Endodermal cell (in vitro differentiated cells): ENCODE results near the gene SLC9A3. TPM values are rescaled to one million over a fixed set of nuclear protein-coding genes. Genes with fewer than 3 reads are reported as not detected.

ENCODE experiments used
- DNase-seq: peaks from one replicate; pipeline ENCODE4 v3.0.0-alpha.2; 2017
- H3K27ac ChIP-seq: 2 replicates; pipeline ENCODE4 v1.5.1; 2013; ENCODE audit warnings: mild to moderate bottlenecking, low read depth, low read length, moderate library complexity
- H3K27me3 ChIP-seq: 2 replicates; pipeline ENCODE4 v1.6.1; 2013; ENCODE audit warnings: mild to moderate bottlenecking, low read length, moderate library complexity; ENCODE audit not compliant: insufficient read depth, control insufficient read depth, poor library complexity, severe bottlenecking
- H3K36me3 ChIP-seq: 2 replicates; pipeline ENCODE4 v1.7.0; 2013; ENCODE audit warnings: mild to moderate bottlenecking, low read length, moderate library complexity; ENCODE audit not compliant: control insufficient read depth, insufficient read depth
- H3K4me1 ChIP-seq: one replicate; pipeline ENCODE4 v1.7.0; 2013; ENCODE audit warnings: low read length; ENCODE audit not compliant: control insufficient read depth, insufficient read depth
- H3K4me3 ChIP-seq: 2 replicates; pipeline ENCODE4 v1.5.1; 2013; ENCODE audit warnings: mild to moderate bottlenecking, low read length, moderate library complexity
- H3K9ac ChIP-seq: 2 replicates; pipeline ENCODE4 v1.6.1; 2013; ENCODE audit warnings: mild to moderate bottlenecking, low read length, moderate library complexity; ENCODE audit not compliant: poor library complexity, severe bottlenecking; ENCODE audit errors: extremely low read depth
- H3K9me3 ChIP-seq: 2 replicates; pipeline ENCODE4 v1.6.1; 2013; ENCODE audit warnings: mild to moderate bottlenecking, low read length, moderate library complexity; ENCODE audit not compliant: control insufficient read depth
- H3K27ac Mint-ChIP-seq: 2 replicates; pipeline ENCODE4 v1.8.0; 2020; ENCODE audit warnings: mixed read lengths
- H3K27me3 Mint-ChIP-seq: 2 replicates; pipeline ENCODE4 v1.8.0; 2021; ENCODE audit warnings: mild to moderate bottlenecking, mixed read lengths; ENCODE audit not compliant: insufficient read depth
- H3K36me3 Mint-ChIP-seq: 2 replicates; pipeline ENCODE4 v1.8.0; 2020; ENCODE audit warnings: low read depth, mixed read lengths
- H3K4me1 Mint-ChIP-seq: 2 replicates; pipeline ENCODE4 v1.8.0; 2020; ENCODE audit warnings: mixed read lengths
- H3K4me3 Mint-ChIP-seq: 2 replicates; pipeline ENCODE4 v1.8.0; 2020; ENCODE audit warnings: mild to moderate bottlenecking, moderate library complexity, mixed read lengths
- H3K9me3 Mint-ChIP-seq: 2 replicates; pipeline ENCODE4 v1.8.0; 2020; ENCODE audit warnings: mild to moderate bottlenecking, mixed read lengths
- CTCF ChIP-seq: fragments of 200-600 bp; sonication (generic); conservative IDR thresholded peaks from 2 replicates; pipeline ENCODE4 v1.5.0; 2021; ENCODE audit warnings: antibody characterized with exemption, mild to moderate bottlenecking
- WGBS, 2 experiments: methylation state at CpG; one replicate each; pipeline versions ENCODE4 v1.1.5 to v1.1.7; 2013; ENCODE audit warnings: missing lambda C conversion rate in 2 of 2, mixed read lengths in 1 of 2; ENCODE audit not compliant: insufficient coverage in 1 of 2, insufficient read length in 1 of 2; 5-methylcytosine and 5-hydroxymethylcytosine counted together
- total RNA-seq, 2 donors: library from RNA; stranded (reverse); fragmentation: NEBNext Ultra II Directional in 1 of 2; extraction: Animal tissue kit (Norgen Biotek cat#: 25700) in 1 of 2; gene quantifications; 2 replicates in 1 of 2; 3 replicates in 1 of 2; pipeline ENCODE4 v1.2.1, GENCODE V29; 2021

The SLC9A3 gene
- total RNA-seq, 2 donors from 2014 or later = 1.3 to 1.5 TPM

GRCh38 chr5:537098-537497, 12.8 kb upstream of the SLC9A3 start:
- H3K27me3 Mint-ChIP-seq = peaks cover 6% of the 10 kb centered on the region

GRCh38 chr5:535846-536698, 11.8 kb upstream of the SLC9A3 start:
- H3K4me1 ChIP-seq = peaks cover 6% of the 10 kb centered on the region
- no peak overlapping the region for H3K9ac ChIP-seq
- H3K4me3 ChIP-seq = no peak overlapping the region
- Mint-ChIP-seq H3K27me3 (peaks cover 8% of the 10 kb centered on the region), H3K36me3 (no peaks in the 10 kb centered on the region), H3K4me1 (peaks cover 17% of the 10 kb centered on the region), H3K9me3 (no peaks in the 10 kb centered on the region), H3K4me3 (no peak overlapping the region), H3K27ac (no peak overlapping the region)
- no peak for TF ChIP-seq CTCF
- 77 to 85% methylated on average over 19 to 27 of the region's 27 CpGs for WGBS, 2 experiments
- H3K9me3 ChIP-seq = no peaks in the 10 kb centered on the region
- H3K27me3 ChIP-seq = peaks cover 10% of the 10 kb centered on the region
- no peak overlapping the region for H3K27ac ChIP-seq
- no peak for DNase-seq
- H3K36me3 ChIP-seq = no peaks in the 10 kb centered on the region

More at GRCh38 chr5:537098-537497, 12.8 kb upstream of the SLC9A3 start:
- H3K4me1 Mint-ChIP-seq = peaks cover 17% of the 10 kb centered on the region
- H3K27ac Mint-ChIP-seq = no peak overlapping the region
- Histone ChIP-seq H3K9me3 (no peaks in the 10 kb centered on the region), H3K27me3 (peaks cover under 1% of the 10 kb centered on the region), H3K27ac (no peak overlapping the region), H3K4me3 (no peak overlapping the region), H3K36me3 (no peaks in the 10 kb centered on the region), H3K9ac (no peak overlapping the region), H3K4me1 (peaks cover 6% of the 10 kb centered on the region)
- WGBS, 2 experiments = 91 to 93% methylated on average over 16 to 22 of the region's 22 CpGs
- H3K9me3 Mint-ChIP-seq = no peaks in the 10 kb centered on the region
- no peak overlapping the region for H3K4me3 Mint-ChIP-seq
- no peak for DNase-seq
- H3K36me3 Mint-ChIP-seq = no peaks in the 10 kb centered on the region
- no peak for TF ChIP-seq CTCF

- no peak overlapping the region for H3K4me3 Mint-ChIP-seq
- 95 to 96% methylated on average over 31 to 38 of the region's 41 CpGs for WGBS, 2 experiments
- H3K4me1 ChIP-seq = peaks cover 4% of the 10 kb centered on the region
- H3K4me3 ChIP-seq = no peak overlapping the region
- no peak overlapping the region for H3K27ac ChIP-seq
- H3K36me3 ChIP-seq = no peaks in the 10 kb centered on the region
- H3K9me3 Mint-ChIP-seq = no peaks in the 10 kb centered on the region
- H3K9me3 ChIP-seq = no peaks in the 10 kb centered on the region
- TF ChIP-seq CTCF = no peak
- DNase-seq = no peak
- H3K36me3 Mint-ChIP-seq = no peaks in the 10 kb centered on the region
- no peak overlapping the region for H3K9ac ChIP-seq
- no peak overlapping the region for H3K27ac Mint-ChIP-seq
- peaks cover 19% of the 10 kb centered on the region for H3K27me3 Mint-ChIP-seq
- H3K27me3 ChIP-seq = peaks cover 21% of the 10 kb centered on the region
- peaks cover 12% of the 10 kb centered on the region for H3K4me1 Mint-ChIP-seq
These were observed 10.8 kb upstream of the SLC9A3 start for GRCh38 chr5:534743-535671.
